Fibroblast of skin of scalp (primary cell): Measurements from ENCODE around the gene FAM131A.

Experiments used
- DNase-seq: peaks from one replicate; pipeline ENCODE4 v3.0.0-alpha.2; 2013

Gene FAM131A

DNA sequence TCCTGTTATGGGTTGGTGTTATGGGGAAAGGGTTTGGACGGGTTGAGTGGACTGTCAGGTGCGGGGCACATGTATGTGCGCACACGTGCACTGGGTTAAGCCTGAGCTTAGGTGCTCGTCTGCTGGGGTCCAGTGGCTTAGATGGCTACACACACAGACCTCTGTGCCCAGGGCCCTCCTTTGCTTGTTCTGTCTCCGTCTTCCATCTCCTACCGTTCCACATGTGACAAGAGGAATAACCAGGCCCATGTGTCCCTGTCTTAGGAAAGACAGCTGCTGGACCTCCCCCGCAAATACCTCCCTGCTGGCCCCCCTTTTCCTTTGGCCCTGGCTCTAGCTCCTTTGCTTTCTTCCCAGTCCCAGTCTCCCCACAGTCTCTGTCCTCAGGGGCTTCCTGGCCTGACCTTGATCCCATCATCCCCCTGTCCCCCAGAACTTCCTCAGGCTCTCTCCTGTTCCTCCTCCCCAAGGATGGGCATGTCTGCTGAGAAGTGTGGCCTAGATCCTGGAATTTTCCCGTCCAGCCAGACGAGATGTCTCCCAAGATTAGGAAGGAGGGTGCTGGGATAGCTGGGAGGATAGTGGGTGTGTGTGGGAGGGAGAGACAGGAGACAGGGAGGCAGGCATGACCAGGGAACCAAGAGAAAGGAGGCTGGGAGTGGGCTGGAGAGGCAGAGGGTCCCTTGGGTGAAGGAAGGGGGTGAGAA, 41.4 kb downstream of the FAM131A start:
- no peak for DNase-seq

DNA sequence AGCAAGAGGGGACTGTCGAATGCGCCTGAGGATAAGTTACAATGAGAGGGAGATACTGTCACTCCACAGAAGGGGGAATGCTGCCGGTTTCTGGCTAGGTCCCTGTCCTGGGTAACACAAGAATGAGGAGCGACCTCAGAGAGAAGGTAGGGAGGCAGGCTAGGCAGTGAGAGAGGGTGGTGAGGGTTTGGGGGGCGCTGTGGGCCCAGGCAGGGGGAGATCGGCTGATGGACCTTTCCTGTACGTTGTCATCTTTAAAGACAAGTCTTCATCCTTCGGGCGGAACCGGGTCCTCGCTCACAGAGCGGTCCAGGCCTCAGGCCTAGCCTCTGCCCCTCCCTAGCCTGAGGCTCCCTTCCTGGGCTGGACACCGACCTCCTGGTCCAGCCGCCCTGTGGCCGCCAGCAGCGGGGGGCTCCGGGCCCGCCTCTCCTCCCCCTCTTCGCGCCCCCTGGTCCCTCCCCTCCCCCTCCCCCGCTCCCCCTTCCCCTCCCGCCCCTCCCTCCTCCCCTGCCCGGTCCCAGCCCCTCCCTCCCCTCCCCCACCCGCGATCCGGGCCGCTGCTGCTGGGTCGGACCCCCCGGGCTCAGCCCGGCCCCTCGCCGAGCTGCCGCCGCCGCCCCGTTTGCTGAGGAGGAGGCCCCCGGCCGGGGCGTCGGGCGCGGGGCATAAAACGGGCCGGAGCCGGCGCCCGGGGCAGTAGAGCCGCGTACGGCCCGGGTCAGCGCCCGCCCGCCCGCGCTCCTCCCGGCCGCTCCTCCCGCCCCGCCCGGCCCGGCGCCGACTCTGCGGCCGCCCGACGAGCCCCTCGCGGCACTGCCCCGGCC, 42.2 kb downstream of the FAM131A start, which contains the start of gene CHRD:
TSS of gene CHRD (plus strand) at position 697 of the 827 bp plus-strand sequence. CDS start 265 bp downstream, outside the sequence.
- no peak for DNase-seq

DNA sequence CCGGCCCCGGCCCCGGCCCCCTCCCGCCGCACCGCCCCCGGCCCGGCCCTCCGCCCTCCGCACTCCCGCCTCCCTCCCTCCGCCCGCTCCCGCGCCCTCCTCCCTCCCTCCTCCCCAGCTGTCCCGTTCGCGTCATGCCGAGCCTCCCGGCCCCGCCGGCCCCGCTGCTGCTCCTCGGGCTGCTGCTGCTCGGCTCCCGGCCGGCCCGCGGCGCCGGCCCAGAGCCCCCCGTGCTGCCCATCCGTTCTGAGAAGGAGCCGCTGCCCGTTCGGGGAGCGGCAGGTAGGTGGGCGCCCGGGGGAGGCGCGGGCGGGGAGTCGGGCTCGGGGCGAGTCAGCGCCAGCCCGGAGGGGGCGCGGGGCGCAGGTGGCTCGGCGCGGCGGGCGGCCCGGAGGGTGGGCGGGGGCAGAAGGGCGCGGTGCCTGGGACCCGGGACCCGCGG, 42.8 kb downstream of the FAM131A start:
- peak; percentile 47 for DNase-seq

DNA sequence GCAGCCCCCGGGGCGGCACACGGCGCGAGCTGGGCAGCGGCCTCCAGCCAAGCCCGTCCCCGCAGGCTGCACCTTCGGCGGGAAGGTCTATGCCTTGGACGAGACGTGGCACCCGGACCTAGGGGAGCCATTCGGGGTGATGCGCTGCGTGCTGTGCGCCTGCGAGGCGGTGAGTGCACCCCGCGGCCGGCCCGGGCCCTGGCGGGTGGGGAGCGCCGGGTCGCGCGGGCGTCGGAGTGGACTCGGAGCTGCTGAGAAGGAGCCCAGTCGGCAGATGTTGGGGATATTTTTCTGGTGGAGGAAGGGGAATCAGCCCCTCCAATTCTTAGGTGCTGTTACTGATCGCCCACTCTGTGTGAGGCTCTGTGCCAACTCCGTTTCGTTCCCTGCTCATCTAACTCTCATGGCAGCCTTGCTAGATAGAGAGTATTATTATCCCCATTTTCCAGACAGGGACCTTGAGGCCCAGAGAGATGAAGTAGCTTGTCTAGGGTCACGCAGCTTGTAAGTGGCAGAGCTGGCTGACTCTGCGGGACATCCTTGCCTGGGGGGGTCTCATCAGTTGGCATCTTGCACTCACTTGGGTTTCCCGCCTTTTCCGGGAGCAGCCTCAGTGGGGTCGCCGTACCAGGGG, 43.3 kb downstream of the FAM131A start:
- DNase-seq = no peak

DNA sequence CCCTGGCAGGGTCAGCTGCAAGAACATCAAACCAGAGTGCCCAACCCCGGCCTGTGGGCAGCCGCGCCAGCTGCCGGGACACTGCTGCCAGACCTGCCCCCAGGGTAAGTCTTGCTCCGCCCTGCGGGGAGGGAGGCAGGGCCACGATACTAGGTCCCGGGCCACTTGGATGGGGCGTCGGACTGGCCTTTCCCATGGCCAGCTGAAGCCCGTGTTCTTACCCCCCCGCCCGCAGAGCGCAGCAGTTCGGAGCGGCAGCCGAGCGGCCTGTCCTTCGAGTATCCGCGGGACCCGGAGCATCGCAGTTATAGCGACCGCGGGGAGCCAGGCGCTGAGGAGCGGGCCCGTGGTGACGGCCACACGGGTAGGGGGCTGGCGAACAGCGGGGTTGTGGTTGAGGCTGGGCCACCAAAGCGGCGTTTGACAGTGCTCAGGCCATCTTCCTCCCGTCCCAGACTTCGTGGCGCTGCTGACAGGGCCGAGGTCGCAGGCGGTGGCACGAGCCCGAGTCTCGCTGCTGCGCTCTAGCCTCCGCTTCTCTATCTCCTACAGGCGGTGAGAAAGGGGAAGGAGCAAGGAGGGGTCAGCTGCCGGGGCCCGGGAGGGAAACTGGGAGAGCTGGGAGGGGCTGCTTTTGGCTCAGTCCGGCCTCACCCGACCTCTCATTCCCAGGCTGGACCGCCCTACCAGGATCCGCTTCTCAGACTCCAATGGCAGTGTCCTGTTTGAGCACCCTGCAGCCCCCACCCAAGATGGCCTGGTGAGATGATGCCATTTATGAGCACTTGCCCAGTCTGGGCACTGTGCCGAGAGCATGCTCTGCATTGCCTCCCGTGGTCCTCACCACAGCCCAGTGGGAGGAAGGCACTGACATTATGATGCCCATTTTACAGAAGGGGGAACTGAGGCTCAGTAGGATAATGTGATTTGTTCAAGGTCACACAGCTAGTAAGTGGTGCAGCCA, 44.1 kb downstream of the FAM131A start:
- no peak for DNase-seq

DNA sequence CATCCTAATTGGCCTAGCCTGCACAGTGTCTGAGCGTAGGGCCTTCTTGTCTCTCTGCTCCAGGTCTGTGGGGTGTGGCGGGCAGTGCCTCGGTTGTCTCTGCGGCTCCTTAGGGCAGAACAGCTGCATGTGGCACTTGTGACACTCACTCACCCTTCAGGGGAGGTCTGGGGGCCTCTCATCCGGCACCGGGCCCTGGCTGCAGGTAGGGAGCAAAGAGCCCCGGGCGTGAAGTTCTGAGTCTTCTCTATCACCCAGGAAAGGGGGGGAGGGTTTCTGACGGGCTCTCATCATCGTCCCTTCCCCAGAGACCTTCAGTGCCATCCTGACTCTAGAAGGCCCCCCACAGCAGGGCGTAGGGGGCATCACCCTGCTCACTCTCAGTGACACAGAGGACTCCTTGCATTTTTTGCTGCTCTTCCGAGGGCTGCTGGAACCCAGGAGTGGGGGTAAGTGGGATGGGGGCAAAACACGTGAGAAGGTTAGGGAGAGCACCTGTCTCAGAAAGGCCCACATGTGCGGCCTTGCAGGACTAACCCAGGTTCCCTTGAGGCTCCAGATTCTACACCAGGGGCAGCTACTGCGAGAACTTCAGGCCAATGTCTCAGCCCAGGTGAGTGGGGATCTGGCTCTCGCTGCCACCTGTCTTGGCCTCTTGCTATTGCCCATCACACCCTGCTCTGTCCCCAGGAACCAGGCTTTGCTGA, 45.1 kb downstream of the FAM131A start:
- no peak for DNase-seq

DNA sequence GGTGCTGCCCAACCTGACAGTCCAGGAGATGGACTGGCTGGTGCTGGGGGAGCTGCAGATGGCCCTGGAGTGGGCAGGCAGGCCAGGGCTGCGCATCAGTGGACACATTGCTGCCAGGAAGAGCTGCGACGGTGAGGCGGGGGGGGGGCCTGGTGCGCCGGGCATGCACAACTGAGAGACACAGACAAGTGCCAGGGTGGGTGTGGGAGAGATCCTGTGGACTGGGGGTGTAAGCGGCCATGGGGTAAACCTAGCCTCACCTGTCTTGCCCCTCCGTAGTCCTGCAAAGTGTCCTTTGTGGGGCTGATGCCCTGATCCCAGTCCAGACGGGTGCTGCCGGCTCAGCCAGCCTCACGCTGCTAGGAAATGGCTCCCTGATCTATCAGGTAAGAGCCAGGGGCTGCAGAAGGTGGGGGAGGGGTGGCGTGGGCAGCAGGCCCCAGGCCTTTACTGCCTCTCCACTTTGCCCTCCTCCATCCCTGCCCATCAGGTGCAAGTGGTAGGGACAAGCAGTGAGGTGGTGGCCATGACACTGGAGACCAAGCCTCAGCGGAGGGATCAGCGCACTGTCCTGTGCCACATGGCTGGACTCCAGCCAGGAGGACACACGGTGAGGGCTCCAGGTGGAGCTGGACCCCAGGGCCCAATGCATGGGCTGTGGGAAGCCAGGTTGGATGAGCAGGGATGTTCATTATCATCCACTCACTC, 45.8 kb downstream of the FAM131A start:
- DNase-seq = no peak

DNA sequence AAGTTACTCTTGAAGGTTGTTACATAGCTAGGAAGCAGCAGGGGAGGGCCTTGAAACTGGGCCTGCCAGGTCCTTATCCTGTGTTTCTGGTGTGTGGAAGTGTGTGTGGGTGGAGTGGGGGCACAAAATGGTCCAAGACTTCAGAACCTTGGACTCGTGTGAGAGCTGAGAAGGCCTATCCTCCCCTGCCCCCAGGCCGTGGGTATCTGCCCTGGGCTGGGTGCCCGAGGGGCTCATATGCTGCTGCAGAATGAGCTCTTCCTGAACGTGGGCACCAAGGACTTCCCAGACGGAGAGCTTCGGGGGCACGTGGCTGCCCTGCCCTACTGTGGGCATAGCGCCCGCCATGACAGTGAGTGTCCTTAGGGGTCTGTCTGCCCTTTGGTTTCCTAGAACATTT, 46.9 kb downstream of the FAM131A start:
- DNase-seq = no peak

DNA sequence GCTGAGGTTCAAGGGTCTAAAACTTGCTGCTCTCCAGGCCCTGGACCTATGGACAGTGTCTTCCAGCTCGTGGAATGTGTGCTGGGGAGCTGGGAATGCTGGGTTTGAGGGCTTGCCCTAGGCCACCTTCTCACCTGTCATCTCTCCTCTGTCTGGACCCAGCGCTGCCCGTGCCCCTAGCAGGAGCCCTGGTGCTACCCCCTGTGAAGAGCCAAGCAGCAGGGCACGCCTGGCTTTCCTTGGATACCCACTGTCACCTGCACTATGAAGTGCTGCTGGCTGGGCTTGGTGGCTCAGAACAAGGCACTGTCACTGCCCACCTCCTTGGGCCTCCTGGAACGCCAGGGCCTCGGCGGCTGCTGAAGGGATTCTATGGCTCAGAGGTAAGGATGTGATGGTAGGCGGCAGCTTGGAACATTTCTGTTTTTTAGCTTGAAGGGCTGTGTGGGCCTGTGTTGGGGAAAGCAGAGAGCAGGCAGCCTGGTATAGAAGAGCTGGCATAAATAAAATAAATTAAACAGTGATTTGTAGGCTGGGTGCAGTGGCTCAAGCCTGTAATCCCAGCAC, 47.5 kb downstream of the FAM131A start:
- DNase-seq = no peak

DNA sequence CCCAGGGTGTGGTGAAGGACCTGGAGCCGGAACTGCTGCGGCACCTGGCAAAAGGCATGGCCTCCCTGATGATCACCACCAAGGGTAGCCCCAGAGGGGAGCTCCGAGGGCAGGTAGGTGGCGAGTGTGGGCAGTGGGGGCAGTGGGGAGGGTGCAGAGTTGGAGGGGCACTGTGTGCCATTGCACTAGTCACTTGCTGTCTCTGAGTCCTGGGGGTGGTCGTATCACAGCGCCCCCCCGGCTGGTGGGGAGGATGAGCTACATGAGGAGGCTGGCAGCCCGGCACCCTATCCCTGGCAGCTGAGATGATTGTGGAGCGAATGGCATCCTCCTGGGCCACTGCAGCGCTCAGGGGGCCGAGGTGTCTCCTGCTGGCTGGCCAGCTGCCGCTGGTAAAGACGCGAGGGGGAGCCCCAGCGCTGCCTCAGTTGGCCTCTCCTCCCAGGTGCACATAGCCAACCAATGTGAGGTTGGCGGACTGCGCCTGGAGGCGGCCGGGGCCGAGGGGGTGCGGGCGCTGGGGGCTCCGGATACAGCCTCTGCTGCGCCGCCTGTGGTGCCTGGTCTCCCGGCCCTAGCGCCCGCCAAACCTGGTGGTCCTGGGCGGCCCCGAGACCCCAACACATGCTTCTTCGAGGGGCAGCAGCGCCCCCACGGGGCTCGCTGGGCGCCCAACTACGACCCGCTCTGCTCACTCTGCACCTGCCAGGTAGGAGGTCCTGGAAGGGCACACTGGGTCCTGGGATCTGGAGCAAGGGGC, 48.8 kb downstream of the FAM131A start:
- no peak for DNase-seq

DNA sequence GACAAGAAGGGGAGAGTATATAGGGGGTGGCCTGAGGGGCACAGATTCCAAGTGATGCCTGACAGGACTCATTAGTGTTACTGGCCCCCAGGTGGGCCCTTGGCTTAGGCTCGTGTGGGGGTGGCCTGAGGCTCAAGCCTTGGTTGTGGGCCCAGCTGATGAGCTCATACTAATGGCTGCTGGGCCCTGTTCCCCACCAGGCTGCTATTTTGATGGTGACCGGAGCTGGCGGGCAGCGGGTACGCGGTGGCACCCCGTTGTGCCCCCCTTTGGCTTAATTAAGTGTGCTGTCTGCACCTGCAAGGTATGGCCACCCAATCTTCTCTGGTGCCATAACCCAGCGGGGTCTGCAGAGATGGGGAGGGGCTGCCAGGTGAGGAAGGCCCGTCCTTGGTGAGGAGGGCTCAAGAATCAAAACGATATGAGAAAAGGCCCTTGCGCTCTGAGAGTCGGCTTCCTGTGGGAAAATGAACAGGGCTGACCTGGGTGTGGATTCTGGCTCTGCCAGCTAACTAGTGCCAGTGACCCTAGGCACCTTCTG, 49.8 kb downstream of the FAM131A start:
- DNase-seq = no peak

DNA sequence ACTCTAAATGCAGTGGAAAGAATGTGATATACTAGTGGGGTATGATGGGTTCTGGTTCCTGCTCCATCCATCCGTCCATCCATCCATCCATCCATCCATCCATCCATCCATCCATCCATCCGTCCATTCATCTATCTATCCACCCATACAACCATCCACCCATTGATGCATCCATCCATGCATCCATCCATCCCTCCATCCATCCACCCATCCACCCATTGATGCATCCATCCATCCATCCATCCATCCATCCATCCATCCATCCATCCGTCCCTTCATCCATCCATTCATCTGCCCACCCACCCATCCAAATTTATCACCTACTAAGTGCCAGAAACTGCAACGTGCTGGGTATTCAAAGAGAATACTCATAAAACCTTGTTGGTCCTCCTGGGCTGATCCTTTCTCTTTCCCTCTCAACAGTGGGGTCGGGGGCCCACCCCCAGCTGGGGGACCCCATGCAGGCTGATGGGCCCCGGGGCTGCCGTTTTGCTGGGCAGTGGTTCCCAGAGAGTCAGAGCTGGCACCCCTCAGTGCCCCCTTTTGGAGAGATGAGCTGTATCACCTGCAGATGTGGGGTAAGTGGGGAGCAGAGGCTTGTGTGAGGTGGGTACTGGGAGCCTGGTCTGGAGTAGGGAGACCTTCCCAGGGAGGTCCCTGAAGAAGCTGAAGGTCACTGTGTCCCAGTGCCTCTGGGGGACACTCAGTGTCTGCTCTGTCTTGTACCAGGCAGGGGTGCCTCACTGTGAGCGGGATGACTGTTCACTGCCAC, 51.0 kb downstream of the FAM131A start:
- DNase-seq = no peak

DNA sequence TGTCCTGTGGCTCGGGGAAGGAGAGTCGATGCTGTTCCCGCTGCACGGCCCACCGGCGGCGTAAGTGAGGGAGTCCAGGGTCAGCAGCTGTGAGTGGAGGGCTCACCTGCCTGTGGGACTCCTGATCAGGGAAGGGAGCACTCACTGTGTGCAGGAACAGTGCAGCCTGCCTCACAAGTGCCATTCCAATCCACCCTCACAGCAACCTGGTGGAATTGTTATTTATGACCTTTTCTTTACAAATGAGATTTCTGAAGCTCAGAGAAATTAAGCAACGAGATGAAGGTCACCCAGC, 51.5 kb downstream of the FAM131A start:
- no peak for DNase-seq

DNA sequence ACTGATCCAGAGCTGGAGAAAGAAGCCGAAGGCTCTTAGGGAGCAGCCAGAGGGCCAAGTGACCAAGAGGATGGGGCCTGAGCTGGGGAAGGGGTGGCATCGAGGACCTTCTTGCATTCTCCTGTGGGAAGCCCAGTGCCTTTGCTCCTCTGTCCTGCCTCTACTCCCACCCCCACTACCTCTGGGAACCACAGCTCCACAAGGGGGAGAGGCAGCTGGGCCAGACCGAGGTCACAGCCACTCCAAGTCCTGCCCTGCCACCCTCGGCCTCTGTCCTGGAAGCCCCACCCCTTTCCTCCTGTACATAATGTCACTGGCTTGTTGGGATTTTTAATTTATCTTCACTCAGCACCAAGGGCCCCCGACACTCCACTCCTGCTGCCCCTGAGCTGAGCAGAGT, 52.0 kb downstream of the FAM131A start:
- no peak for DNase-seq

DNA sequence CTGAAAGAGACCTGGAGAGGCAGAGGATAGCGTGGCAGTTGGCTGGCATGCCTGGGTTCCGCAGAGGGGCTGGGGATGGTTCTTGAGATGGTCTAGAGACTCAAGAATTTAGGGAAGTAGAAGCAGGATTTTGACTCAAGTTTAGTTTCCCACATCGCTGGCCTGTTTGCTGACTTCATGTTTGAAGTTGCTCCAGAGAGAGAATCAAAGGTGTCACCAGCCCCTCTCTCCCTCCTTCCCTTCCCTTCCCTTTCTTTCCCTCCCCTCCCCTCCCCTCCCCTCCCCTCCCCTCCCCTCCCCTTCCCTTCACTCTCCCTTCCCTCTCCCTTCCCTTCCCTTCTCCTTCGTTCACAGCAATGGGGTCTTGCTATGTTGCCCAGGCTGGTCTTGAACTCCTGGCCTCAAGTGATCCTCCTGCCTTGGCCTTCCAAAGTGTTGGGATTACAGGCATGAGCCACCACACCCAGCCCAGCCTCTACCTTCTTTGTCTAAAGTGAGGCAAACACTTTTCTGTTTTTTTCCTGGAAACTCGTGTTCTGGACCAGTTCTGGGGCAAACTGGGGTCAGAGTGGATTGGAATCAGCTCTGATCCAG, 52.6 kb downstream of the FAM131A start:
- no peak for DNase-seq

DNA sequence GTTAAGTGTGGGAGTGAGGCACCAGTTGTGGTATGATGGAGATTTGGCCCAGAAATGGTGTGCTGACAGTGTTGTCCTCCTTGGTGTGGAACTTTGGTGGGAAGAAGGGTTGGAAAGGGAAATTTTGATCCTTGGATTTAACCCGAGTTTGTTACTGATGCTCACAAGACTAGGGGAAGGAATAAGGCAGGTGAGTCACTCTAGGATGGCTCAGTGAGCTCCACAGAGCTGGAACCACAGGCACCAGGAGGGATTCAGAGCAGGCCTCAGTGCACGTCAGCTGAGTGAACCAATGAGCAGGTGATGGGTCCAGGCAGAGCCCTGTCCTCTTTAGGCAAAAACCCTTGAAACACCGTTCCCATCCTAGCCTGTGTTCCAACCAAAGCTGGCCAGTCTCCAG, 53.9 kb downstream of the FAM131A start:
- DNase-seq = no peak

DNA sequence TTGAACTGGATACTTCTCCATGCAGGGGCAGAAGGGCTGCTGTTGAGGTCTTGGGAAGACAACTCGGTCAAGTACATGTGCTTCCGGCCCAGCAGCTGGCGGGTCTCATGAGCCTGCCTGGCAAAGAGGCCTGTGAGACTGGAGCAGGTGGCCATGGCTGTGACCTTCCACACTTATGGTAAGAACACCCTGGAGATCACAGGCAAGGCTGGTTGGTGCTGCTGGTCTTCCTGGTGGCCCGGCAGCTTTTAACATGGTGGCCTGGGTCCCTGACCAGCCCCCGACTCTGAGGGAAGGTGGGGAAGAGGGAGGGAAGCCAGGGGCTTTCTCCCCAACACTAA, 57.9 kb downstream of the FAM131A start:
- DNase-seq = no peak
